Mesothelial cell of epicardium (in vitro differentiated cells): ENCODE measurements around the gene ITGB6. TPM values are rescaled to one million over a fixed set of nuclear protein-coding genes. Genes with fewer than 3 reads are reported as not detected.

Experiments
- DNase-seq, 2 experiments: peaks; one replicate each; pipeline ENCODE4 v3.0.0; 2021; ENCODE audit warnings: low spot score in 2 of 2; ENCODE audit not compliant: unreplicated experiment in 2 of 2
- H3K27ac Mint-ChIP-seq: 2 replicates; pipeline ENCODE4 v1.8.0; 2021; ENCODE audit warnings: mixed read lengths
- H3K27me3 Mint-ChIP-seq: 2 replicates; pipeline ENCODE4 v1.8.0; 2021; ENCODE audit warnings: low read depth, mixed read lengths
- H3K36me3 Mint-ChIP-seq: 2 replicates; pipeline ENCODE4 v1.8.0; 2021; ENCODE audit warnings: mixed read lengths
- H3K4me1 Mint-ChIP-seq: 2 replicates; pipeline ENCODE4 v1.8.0; 2021; ENCODE audit warnings: mixed read lengths
- H3K4me3 Mint-ChIP-seq: 2 replicates; pipeline ENCODE4 v1.8.0; 2021; ENCODE audit warnings: mild to moderate bottlenecking, moderate library complexity, mixed read lengths
- H3K9me3 Mint-ChIP-seq: 2 replicates; pipeline ENCODE4 v1.8.0; 2021; ENCODE audit warnings: mixed read lengths
- CTCF ChIP-seq: fragments of 200-600 bp; sonication (generic); IDR thresholded peaks from one replicate; pipeline ENCODE4 v1.5.0; 2021; ENCODE audit warnings: antibody characterized with exemption; ENCODE audit not compliant: unreplicated experiment
- total RNA-seq: library from RNA; stranded (reverse); gene quantifications from 3 replicates; pipeline ENCODE4 v1.2.1, GENCODE V29; 2021

Gene ITGB6
- total RNA-seq, 1 donor from 2014 or later: 14.3 TPM

DNA sequence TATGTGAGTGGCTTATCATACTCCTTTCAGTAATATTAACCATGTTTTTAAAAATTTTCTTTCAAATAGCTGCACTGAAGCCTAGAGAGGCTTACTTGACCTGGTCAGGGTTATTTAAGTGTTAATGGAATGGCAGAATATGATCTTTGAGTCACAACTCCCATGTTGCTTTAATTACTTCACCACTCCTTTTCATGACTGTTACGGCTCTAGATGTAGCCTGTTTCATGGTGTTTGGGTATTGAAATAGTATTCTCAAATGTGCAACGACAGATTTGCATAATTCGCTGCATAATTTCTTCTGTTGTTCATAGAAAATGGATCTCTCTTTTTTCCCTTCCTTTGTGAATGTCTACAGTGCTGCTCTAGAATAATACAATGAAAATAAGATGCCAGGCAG is 86.1 kb downstream of the ITGB6 start:
- H3K4me3 Mint-ChIP-seq: no peak overlapping the region
- TF ChIP-seq CTCF: no peak

DNA sequence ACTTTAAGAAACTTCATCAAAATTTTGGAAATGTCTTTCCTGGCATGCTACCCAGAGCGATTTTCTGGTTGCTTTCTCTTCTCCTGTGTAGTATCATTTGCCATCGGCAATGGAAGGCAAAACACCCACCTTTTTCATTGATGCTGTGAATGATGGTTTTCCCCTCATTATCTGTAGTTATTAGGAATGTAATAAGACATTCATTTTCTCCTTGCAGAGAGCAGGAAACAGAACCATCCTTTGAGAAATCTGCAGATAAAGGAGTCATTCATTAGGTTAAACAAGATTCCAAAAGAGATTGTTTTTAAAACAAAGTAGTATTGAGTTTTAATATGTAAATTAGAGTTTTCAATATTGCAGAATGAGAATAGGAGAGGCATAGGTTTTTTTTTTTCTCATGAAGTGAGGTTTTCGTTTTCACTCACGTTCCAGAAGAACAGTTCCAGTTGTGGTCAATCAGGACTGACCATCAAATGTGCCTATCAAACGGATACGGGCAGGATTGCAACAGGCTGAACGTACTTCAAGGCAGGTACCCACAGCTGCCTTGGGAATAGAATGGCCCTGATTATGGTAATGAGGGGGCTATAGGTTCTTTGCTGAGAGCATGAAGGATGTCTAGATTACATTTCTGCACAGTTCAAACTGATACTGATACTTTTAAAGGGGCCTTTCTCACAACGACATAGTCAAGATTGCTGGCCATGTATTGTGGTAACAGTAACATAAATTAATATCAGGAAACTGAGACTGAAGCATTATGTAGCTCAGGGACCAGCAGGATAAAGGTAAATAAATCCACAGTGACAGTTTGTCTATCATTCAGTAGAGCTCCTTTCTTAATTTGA is 87.9 kb downstream of the ITGB6 start:
- Mint-ChIP-seq H3K9me3 (peaks cover 7% of the 10 kb centered on the region), H3K4me3 (no peak overlapping the region), H3K27ac (peak overlapping the region; percentile 10), H3K36me3 (peaks cover 9% of the 10 kb centered on the region), H3K4me1 (peaks cover 15% of the 10 kb centered on the region), H3K27me3 (no peaks in the 10 kb centered on the region)
- no peak for DNase-seq
- no peak for TF ChIP-seq CTCF

More for the DNA sequence above, 86.1 kb downstream of the ITGB6 start:
- H3K27ac Mint-ChIP-seq: no peak overlapping the region
- no peak for DNase-seq
- no peaks in the 10 kb centered on the region for H3K27me3 Mint-ChIP-seq
- peaks cover 12% of the 10 kb centered on the region for H3K4me1 Mint-ChIP-seq
- peaks cover 13% of the 10 kb centered on the region for H3K36me3 Mint-ChIP-seq
- H3K9me3 Mint-ChIP-seq: peaks cover 7% of the 10 kb centered on the region

- H3K27ac Mint-ChIP-seq: no peak overlapping the region
- peaks cover 15% of the 10 kb centered on the region for H3K4me1 Mint-ChIP-seq
- no peak for DNase-seq
- H3K27me3 Mint-ChIP-seq: no peaks in the 10 kb centered on the region
- no peak overlapping the region for H3K4me3 Mint-ChIP-seq
- peaks cover 9% of the 10 kb centered on the region for H3K36me3 Mint-ChIP-seq
- peaks cover 7% of the 10 kb centered on the region for H3K9me3 Mint-ChIP-seq
- no peak for TF ChIP-seq CTCF
These were observed 89.3 kb downstream of the ITGB6 start for GRCh38 chr2:160110674-160111239.

- Mint-ChIP-seq H3K36me3 (peaks cover 3% of the 10 kb centered on the region), H3K9me3 (peaks cover 4% of the 10 kb centered on the region), H3K4me1 (peaks cover 16% of the 10 kb centered on the region), H3K4me3 (no peak overlapping the region), H3K27ac (no peak overlapping the region), H3K27me3 (no peaks in the 10 kb centered on the region)
- peak in 1 of 2 experiments; percentile 61 for DNase-seq
- TF ChIP-seq CTCF: peak; percentile 60
These were observed 90.0 kb downstream of the ITGB6 start for GRCh38 chr2:160109939-160110673.

- H3K36me3 Mint-ChIP-seq: peaks cover 2% of the 10 kb centered on the region
- TF ChIP-seq CTCF: no peak
- H3K27me3 Mint-ChIP-seq: no peaks in the 10 kb centered on the region
These were observed 90.8 kb downstream of the ITGB6 start for GRCh38 chr2:160109243-160109642.

More at GRCh38 chr2:160109243-160109642, 90.8 kb downstream of the ITGB6 start:
- Mint-ChIP-seq H3K4me1 (peaks cover 24% of the 10 kb centered on the region), H3K27ac (no peak overlapping the region), H3K4me3 (no peak overlapping the region), H3K9me3 (peaks cover 2% of the 10 kb centered on the region)
- no peak for DNase-seq
